22Rv1 (cell line): Measurements from ENCODE around the gene TADA3.

Experiments
- CTCF ChIP-seq: fragments of 450-650 bp; IDR thresholded peaks from 2 replicates; pipeline ENCODE4 v1.5.1; 2017; ENCODE audit warnings: mild to moderate bottlenecking
- ZFX ChIP-seq: fragments of 450-650 bp; IDR thresholded peaks from 2 replicates; pipeline ENCODE4 v1.6.1; 2017; ENCODE audit warnings: antibody characterized with exemption, borderline replicate concordance

GRCh38 chr3:9809239-9809614 is 17.0 kb upstream of the TADA3 start:
- TF ChIP-seq CTCF (no peak), ZFX (no peak)
